Suprapubic skin (tissue), 4 donors: Measurements from ENCODE around the gene FILIP1L. TPM values are rescaled to one million over a fixed set of nuclear protein-coding genes. Genes with fewer than 3 reads are reported as not detected.

Source experiments
- DNase-seq, 2 donors: peaks; one replicate each; pipeline ENCODE4 v3.0.0-alpha.2; 2019; ENCODE audit warnings: low spot score in 2 of 2
- H3K27ac ChIP-seq: fragments of 200-600 bp; sonication (generic); one replicate; pipeline ENCODE4 v1.5.1; 2019
- H3K27me3 ChIP-seq: fragments of 200-600 bp; sonication (generic); one replicate; pipeline ENCODE4 v1.5.1; 2019
- H3K36me3 ChIP-seq: fragments of 200-600 bp; sonication (generic); one replicate; pipeline ENCODE4 v1.5.1; 2019
- H3K4me1 ChIP-seq: fragments of 200-600 bp; sonication (generic); one replicate; pipeline ENCODE4 v1.5.1; 2019
- H3K4me3 ChIP-seq: fragments of 200-600 bp; sonication (generic); one replicate; pipeline ENCODE4 v1.5.1; 2019; ENCODE audit warnings: mild to moderate bottlenecking
- H3K9me3 ChIP-seq: fragments of 200-600 bp; sonication (generic); one replicate; pipeline ENCODE4 v1.5.1; 2019
- EP300 ChIP-seq: sonication (generic); formaldehyde crosslinking; IDR thresholded peaks from one replicate; pipeline ENCODE4 v1.6.1; 2017; ENCODE audit warnings: antibody characterized with exemption
- POLR2A ChIP-seq, 2 donors: fragments of 450-650 bp; IDR thresholded peaks; one replicate each; pipeline ENCODE4 v1.6.1; 2017; ENCODE audit warnings: antibody characterized with exemption in 2 of 2, mild to moderate bottlenecking in 2 of 2, moderate library complexity in 2 of 2
- POLR2AphosphoS5 ChIP-seq, 3 donors: sonication (generic); formaldehyde crosslinking; IDR thresholded peaks; one replicate each; pipeline ENCODE4 v1.6.1; 2017; ENCODE audit warnings: antibody characterized with exemption in 3 of 3
- WGBS: methylation state at CpG from one replicate; pipeline ENCODE4 v1.1.5; 2018; 5-methylcytosine and 5-hydroxymethylcytosine counted together
- total RNA-seq, 4 donors: library from RNA; depleted of rRNA; stranded (reverse); fragments of >200 nt; gene quantifications; one replicate each; pipeline ENCODE4 v1.1.0, GENCODE V29; 2016
- TF ChIP-seq, protein P1 (sequence below), 2 donors: fragments of 200-600 bp in 1 of 2; fragments of 450-650 bp in 1 of 2; sonication (generic) in 1 of 2; IDR thresholded peaks; one replicate each; pipeline ENCODE4 v1.5.1; 2016 to 2019; ENCODE audit warnings: antibody characterized with exemption in 2 of 2, mild to moderate bottlenecking in 1 of 2, moderate library complexity in 1 of 2

Gene FILIP1L
- total RNA-seq, 4 donors from 2014 or later = 14.0 to 19.9 (median 15.9) TPM

DNA sequence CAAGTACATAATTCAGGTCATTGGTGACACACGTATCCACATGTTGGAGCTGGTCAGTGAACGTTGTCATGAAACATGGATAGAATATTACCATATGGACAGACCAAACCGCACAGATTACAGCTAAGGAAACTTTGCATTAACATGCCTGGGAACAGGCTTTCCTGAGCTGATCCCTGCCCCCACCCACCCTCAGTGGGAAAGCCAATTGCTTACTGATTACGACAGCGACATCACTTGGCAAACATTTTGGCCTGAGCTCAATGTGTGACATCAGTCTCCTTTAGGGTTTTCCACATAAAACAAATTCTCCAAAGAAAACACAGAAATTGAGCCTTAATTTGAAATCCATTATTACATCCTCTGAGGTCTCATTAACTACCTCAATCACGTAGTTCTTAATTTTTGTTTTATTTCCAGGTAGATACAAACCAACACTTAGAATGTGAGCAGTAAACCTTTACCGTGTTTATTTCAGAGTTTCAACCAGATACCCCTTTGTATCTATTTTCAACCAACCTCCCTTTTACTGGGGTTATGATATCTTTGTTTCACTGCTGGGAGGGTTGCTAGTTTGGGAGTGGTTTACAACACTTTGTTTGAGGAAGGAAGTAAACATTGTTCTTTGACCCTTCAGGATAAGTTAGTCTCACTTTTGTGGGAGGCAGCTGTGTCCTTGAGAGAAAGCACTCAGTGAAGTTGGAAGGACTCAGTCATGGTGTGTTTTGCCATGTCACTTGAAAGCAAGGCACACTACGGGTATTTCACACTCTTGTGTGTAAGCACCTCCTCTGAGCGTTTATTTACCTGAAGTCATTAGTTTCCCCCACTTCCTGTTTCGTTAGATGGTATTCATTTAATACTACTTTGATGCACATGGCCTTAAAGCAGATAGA lies 193.6 kb downstream of the FILIP1L start:
- peak overlapping the region; percentile 65 for H3K27ac ChIP-seq
- 30% methylated on average over 10 of the region's 10 CpGs for WGBS

DNA sequence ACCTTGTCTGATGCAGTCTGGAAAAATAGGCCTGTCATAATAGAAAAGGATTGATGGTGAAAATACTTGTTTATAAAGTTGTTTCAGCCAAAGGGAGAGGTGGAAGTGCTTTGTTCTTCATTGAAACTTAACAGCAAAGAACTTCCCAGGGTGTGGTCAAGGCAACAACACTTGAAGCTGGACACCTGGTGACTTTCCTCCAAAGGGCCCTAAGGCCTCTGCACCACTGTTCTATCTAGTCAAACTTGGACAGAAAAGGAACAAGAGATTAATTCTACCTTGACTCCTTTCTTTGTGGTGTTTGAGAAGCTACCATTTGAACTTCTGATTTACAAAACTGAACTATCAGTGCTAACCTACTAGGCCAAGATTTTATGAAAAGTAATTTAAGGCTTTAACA lies 194.6 kb downstream of the FILIP1L start:
- H3K4me3 ChIP-seq = no peak overlapping the region
- H3K27me3 ChIP-seq = no peaks in the 10 kb centered on the region
- peak overlapping the region; percentile 65 for H3K27ac ChIP-seq
- no peak for DNase-seq
- H3K4me1 ChIP-seq = peaks cover 33% of the 10 kb centered on the region
- no peaks in the 10 kb centered on the region for H3K9me3 ChIP-seq
- no peaks in the 10 kb centered on the region for H3K36me3 ChIP-seq
- TF ChIP-seq POLR2AphosphoS5 (IDR thresholded peaks at IDR 0.05) (no peak), EP300 (no peak), POLR2A (IDR thresholded peaks at IDR 0.05) (no peak)
- TF ChIP-seq, protein P1, sequence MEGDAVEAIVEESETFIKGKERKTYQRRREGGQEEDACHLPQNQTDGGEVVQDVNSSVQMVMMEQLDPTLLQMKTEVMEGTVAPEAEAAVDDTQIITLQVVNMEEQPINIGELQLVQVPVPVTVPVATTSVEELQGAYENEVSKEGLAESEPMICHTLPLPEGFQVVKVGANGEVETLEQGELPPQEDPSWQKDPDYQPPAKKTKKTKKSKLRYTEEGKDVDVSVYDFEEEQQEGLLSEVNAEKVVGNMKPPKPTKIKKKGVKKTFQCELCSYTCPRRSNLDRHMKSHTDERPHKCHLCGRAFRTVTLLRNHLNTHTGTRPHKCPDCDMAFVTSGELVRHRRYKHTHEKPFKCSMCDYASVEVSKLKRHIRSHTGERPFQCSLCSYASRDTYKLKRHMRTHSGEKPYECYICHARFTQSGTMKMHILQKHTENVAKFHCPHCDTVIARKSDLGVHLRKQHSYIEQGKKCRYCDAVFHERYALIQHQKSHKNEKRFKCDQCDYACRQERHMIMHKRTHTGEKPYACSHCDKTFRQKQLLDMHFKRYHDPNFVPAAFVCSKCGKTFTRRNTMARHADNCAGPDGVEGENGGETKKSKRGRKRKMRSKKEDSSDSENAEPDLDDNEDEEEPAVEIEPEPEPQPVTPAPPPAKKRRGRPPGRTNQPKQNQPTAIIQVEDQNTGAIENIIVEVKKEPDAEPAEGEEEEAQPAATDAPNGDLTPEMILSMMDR (IDR thresholded peaks at IDR 0.05) = no peak

More for the DNA sequence above, 193.6 kb downstream of the FILIP1L start:
- no peak for TF ChIP-seq POLR2AphosphoS5 (IDR thresholded peaks at IDR 0.05)
- Histone ChIP-seq H3K27me3 (no peaks in the 10 kb centered on the region), H3K4me3 (no peak overlapping the region), H3K4me1 (peaks cover 41% of the 10 kb centered on the region), H3K9me3 (no peaks in the 10 kb centered on the region), H3K36me3 (no peaks in the 10 kb centered on the region)
- peak; percentile 86 to 90 for DNase-seq

DNA sequence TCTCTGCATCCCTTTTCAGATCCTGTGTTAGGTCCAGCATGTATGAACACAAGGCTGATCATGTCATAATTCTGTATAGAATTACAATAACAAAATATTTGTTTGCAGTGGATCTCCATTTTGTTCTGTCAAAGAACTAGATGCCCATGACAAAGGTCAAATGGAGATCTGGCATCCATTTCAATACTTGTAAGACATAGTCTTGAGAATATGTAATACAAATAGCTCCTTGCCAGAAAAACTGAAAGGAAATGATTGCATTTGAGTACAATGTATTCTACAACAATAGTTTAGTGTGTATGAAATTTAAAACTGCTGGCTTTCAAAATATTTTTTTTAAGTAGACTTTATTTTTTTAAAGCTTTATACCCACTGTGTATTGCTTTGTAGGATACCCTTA lies 195.6 kb downstream of the FILIP1L start:
- no peak for DNase-seq
- no peaks in the 10 kb centered on the region for H3K36me3 ChIP-seq
- TF ChIP-seq POLR2A (IDR thresholded peaks at IDR 0.05) (no peak), EP300 (no peak), POLR2AphosphoS5 (IDR thresholded peaks at IDR 0.05) (no peak)
- TF ChIP-seq, protein P1 (IDR thresholded peaks at IDR 0.05) = no peak
- H3K4me3 ChIP-seq = no peak overlapping the region
- H3K9me3 ChIP-seq = no peaks in the 10 kb centered on the region
- H3K27ac ChIP-seq = no peak overlapping the region
- H3K27me3 ChIP-seq = no peaks in the 10 kb centered on the region
- peaks cover 33% of the 10 kb centered on the region for H3K4me1 ChIP-seq

DNA sequence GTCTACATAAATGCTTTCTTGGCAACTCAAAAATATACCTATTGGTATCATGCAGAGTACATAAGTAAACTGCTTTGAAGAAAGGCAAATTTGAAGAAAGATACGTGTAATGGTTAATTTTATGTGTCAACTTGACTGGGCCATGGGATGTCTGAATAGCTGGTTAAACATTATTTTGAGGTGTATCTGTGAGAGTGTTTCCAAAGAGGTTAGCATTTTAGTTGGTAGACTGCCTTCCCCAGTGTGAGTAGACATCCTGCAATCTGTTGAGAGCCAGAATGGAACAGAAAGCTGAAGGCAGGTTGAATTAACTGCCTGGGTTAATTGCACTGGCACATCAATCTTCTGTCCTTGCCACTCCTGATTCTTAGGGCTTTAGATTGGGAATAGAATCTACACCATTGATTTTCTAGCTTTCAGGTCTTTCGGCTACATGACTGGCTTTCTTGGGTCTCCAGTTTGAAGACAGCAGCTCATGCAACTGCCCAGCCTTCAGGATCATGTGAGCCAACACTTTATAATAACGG lies 198.3 kb downstream of the FILIP1L start:
- WGBS = 89% methylated on average over 3 of the region's 3 CpGs

DNA sequence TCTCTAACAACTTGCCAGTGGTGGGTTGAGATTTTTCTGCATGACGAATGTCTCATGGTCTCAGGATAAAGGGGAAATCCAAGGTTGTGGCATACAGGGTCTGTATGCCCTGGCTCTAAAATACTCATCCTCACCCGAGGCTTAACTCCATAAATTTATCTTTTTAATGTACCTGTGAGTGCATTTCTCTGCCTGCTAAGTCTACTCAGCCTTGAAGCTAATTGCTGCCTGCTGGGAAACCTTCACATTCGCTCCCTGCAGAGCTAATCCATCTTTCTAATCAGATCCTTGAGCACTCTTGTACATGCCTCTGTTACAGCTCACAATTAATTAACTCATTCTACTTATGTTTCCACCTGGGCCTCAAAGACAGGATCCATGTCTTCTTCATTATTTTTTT lies 202.9 kb downstream of the FILIP1L start:
- peaks cover 6% of the 10 kb centered on the region for H3K4me1 ChIP-seq
- H3K9me3 ChIP-seq = no peaks in the 10 kb centered on the region
- no peak overlapping the region for H3K27ac ChIP-seq
- WGBS = 75% methylated on average over 3 of the region's 3 CpGs
- H3K4me3 ChIP-seq = no peak overlapping the region
- no peaks in the 10 kb centered on the region for H3K27me3 ChIP-seq
- DNase-seq = no peak
- TF ChIP-seq, protein P1 (IDR thresholded peaks at IDR 0.05) = no peak
- TF ChIP-seq POLR2A (IDR thresholded peaks at IDR 0.05) (no peak), EP300 (no peak), POLR2AphosphoS5 (IDR thresholded peaks at IDR 0.05) (no peak)
- no peaks in the 10 kb centered on the region for H3K36me3 ChIP-seq

More for the DNA sequence above, 198.3 kb downstream of the FILIP1L start:
- H3K27me3 ChIP-seq = no peaks in the 10 kb centered on the region
- no peaks in the 10 kb centered on the region for H3K36me3 ChIP-seq
- H3K27ac ChIP-seq = no peak overlapping the region
- no peaks in the 10 kb centered on the region for H3K9me3 ChIP-seq
- no peak for TF ChIP-seq POLR2A (IDR thresholded peaks at IDR 0.05)
- no peak for TF ChIP-seq POLR2AphosphoS5 (IDR thresholded peaks at IDR 0.05)
- TF ChIP-seq, protein P1 (IDR thresholded peaks at IDR 0.05) = no peak
- no peak for TF ChIP-seq EP300
- H3K4me1 ChIP-seq = peaks cover 15% of the 10 kb centered on the region
- DNase-seq = no peak
- H3K4me3 ChIP-seq = no peak overlapping the region
